NK-92 (cell line): ENCODE data around the gene SIK3.

ENCODE experiments used
- DNase-seq: peaks from one replicate; lab custom pipeline; 2025; ENCODE audit not compliant: unreplicated experiment; lab: John Stamatoyannopoulos, UW

The SIK3 gene

DNA sequence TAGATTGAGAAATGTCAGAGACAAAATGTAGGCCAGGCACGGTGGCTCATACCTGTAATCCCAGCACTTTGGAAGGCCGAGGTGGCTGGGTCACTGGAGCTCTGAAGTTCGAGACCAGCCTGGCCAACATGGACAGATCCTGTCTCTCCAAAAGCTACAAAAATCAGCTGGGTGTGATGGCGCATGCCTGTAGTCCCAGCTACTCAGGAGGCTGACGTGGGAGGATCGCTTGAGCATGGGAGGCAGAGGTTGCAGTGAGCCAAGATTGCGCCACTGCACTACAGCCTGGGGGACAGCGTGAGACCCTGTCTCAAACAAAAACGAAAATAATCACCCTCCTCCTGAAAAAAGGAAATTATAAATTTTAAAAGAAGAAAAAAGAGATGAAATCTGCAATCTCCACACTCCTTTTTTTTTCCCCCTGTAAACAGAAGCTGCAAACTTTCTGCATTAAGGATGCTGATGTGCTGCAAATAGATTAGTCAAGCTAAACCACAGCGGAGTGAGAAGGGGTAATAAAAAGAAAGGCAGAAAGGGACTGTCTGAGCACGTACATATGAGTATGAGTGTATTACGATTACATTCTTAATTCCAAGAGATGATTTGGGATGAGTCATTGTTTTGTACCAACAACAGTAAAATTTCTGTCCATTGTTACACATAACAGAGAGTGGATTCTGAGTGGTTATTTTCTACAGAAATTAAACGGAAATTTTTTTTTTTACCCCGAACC is 87.3 kb downstream of the SIK3 start:
- DNase-seq, result no peak

- no peak for DNase-seq
These were observed 88.2 kb downstream of the SIK3 start for GRCh38 chr11:117009905-117010605.

DNA sequence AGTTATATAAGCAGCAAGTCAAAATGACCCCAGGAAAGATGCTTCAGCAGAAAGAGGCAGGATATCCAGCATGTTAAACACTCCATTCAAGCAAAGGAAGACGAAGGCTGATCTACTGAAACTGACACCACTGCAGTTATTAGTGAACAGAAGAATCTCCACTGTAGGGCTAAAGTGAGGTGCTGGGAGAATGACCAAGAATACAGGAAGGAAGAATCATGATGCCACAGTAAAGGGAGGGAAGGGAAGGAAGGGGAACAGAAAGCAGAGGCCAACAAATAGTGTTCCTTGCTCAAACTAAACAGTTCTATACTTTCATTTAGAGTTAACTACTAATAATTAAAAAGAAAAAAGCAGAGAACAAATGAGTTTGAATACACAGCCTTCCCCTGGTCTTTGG is 92.5 kb downstream of the SIK3 start:
- DNase-seq, result no peak

DNA sequence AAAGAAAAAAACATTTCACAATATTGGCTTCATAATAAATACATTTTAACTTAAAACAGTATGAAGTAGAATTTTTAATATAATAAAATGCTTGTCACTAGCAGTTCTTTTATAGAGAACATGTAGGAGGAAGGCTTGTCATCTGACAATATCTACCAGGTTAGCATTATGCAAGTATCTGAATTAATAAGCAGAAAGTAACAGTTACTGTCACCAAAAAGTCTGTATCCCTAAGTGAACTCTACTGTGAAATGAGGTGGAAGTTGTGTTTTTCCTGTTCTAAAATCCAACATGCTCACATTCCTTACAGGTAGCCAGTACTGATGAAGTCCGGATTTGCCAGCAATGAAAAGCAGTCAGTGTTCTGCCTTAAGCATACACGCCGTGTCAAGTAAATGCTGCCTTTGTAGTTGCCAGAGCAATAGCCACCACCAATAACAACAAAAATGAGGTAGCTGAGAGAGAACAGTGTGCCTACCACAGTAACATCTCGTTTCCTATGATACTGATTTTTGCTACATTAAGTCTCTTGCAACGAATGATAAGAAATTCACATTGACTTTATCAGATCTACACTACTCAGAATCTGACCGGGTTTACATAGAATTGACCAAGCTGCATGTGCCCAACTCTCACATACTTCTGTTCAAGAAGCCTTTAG is 95.5 kb downstream of the SIK3 start:
- DNase-seq, result no peak

- DNase-seq, result no peak
These were observed 98.1 kb downstream of the SIK3 start for GRCh38 chr11:117000014-117000737.

- no peak for DNase-seq
These were observed 101.2 kb downstream of the SIK3 start for GRCh38 chr11:116997071-116997470.

DNA sequence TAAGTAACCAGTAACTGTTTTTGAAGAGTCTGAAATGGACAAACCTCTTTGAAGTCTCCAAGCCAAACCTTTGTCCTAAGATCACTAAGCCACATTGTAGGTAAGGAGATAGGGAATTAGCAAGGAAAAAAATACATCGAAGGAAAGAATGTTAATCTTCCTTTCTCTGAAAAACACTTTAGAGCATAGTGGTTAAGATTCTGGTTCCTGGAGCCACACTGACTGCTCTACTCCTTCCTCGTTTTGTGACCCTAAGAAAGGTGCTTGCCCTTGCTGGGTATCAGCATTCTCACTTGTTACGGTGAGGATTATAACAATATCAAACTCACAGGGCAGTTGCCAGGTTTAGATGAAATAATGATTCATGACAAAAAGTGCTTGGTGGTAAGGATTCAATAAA is 104.0 kb downstream of the SIK3 start:
- no peak for DNase-seq

DNA sequence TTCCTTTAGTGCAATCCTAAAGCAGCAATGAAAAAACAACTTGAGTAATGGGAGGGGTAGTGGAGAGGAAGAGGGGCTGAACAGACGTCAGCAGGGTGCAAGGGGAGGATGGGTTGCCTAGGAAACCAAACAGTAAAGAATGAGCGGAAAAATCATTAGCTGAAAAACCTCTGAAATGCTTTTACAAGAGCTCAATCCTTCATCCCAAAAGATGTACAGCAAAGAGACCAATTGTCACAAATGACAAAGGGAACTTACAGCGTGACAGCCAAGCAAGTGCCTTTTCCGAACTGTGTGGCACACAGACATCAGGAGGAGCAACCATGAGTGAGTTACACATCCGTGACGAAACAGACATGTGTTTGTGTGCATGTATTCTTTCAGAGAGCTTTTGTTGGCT is 104.6 kb downstream of the SIK3 start:
- DNase-seq, result no peak

- no peak for DNase-seq
These were observed 106.7 kb downstream of the SIK3 start for GRCh38 chr11:116991491-116991890.

DNA sequence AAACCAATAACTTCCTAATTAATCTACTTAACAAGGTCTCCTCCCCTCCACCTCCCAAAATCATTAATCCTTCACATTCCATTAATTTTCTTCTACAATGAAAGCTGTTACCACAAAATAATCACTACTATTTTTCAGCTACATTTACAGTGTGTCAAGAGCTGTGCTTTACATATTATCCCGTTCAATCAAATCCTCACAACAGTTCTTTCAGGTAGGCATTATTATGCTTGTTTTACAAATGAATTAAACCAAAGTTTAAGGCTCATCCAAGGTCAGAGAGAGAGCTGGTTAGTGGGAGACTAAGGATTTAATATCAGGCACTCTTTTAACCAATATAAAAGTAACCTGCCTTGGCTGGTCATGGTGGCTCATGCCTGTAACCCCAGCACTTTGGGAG is 107.4 kb downstream of the SIK3 start:
- no peak for DNase-seq

- no peak for DNase-seq
These were observed 108.2 kb downstream of the SIK3 start for GRCh38 chr11:116990061-116990473.

GRCh38 chr11:116989184-116989583 is 109.0 kb downstream of the SIK3 start:
- no peak for DNase-seq

DNA sequence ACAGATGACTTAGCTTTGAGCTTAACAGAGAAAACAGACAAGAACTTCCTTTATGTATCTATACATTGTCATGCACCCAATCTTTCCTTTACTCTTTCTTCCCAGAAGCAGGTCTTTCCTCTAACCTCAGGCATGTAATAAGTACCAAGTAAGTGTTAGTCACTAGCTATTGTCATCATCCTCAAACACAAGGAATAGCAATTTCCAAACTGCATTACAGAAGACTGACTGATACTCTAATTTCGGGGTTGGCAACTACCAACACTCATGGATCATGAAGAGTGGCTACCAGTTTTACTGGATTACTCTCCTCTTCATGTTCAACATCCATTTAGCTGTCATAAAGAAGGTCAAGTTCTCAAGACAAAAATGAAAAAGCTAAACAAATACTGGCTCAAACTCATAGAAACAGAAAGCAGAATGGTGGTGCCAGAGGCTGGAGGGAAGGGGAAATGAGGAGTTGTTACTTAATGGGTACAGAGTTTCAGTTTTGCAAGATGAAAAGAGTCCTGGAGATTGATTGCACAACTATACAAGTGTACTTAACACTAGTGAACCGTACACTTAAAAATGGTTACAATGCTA is 111.6 kb downstream of the SIK3 start:
- no peak for DNase-seq

DNA sequence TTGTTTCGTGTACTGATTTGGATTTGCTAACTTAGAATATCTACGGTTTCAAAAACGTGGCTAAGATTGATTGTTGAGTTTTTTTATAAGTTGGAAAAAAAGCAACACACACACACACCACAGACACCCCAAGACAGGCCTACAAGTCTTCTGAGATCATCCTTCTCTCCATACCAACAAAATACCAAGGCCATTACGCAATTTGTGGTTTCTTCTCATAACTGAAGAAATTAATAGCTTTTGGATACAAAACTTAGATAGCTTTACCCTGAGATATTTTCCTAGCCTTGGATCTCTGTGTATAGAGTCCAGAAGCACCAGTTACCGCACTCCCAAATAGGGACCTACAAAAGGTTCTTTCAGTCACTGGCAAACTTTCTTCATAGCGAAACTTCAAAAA is 113.6 kb downstream of the SIK3 start:
- DNase-seq, result no peak

DNA sequence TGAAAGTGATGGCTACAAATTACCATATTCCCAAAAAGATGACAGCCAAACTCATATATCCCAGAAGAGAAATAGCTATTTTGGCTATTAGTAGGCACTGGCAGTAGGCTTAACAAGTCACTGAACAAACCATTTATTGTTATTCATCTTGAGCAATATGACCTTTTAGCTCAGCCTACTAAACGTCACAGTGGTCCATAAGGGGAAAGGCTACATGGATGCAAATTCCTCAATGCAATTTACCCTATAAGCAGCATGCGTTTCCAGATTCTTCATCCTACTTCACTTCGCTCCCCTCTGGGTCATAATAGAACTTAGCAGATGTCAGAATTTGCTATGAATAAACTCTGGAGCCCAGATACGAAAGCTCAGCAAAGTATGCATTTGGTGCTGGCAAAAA is 114.0 kb downstream of the SIK3 start:
- no peak for DNase-seq

DNA sequence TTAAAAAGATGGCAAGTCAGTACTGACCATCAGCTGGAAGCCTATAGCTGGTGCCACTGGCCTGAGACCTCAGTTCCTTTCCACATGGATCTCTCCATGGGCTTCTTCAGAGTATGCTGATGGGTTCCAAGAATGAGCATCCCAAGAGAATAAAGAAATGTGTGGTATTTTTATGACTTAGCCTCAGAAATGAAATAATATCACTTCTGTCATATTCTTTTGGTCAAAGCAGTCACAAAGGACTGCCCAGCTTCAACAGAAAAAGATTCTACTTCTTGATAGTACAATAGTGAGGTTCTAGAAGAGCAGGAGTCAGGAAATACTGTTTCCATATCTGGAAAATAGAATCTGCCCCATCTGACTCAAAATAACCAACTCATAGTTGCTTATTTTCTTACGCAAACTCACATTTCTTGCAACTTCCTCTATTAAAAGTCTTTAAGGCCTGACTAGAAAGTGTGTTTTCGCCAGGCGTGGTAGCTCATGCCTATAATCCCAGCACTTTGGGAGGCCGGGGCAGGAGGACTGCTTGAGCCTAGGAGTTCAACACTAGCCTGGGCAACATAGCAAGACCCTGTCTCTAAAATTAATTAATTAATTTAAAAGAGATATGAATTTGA is 116.9 kb downstream of the SIK3 start:
- no peak for DNase-seq

GRCh38 chr11:116980136-116980793 is 118.0 kb downstream of the SIK3 start:
- DNase-seq, result no peak

- DNase-seq, result no peak
These were observed 121.2 kb downstream of the SIK3 start for GRCh38 chr11:116976941-116977570.

DNA sequence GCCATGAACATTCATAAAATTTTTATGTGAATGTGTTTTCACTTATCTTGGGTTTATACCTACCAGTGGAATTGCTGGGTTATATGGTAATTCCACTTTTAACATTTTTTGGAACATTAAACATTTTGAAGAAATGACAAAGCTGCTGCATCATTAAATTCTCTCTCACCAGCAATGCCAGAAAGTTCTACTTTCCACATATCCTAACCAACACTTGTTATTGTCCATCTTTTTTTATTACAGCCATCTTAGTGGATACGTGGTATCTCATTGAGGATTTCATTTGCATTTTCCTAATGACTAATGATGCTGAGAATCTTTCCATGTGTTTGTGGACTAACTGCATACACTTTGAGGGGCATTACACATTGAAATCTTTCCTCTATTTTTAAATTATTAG is 122.6 kb downstream of the SIK3 start:
- no peak for DNase-seq

GRCh38 chr11:116973270-116973669 is 125.0 kb downstream of the SIK3 start:
- DNase-seq, result no peak
